Epithelial cell of esophagus (primary cell): Measurements from ENCODE around the gene RPN1.

Source experiments
- DNase-seq: peaks from one replicate; pipeline ENCODE4 v3.0.0; 2010; ENCODE audit warnings: low read depth
- H3K4me3 ChIP-seq: 2 replicates; pipeline ENCODE4 v1.5.1; 2011; ENCODE audit warnings: mild to moderate bottlenecking, low read length, control low read depth
- CTCF ChIP-seq: IDR thresholded peaks from 2 replicates; pipeline ENCODE4 v1.5.1; 2011; ENCODE audit warnings: low read depth, mild to moderate bottlenecking, low read length, control low read depth, inconsistent platforms; ENCODE audit not compliant: insufficient read depth; ENCODE audit errors: missing control alignments

The RPN1 gene

GRCh38 chr3:128648402-128648801 lies 2.2 kb downstream of the RPN1 start:
- peak overlapping the region; percentile 91 for H3K4me3 ChIP-seq
- no peak for TF ChIP-seq CTCF
- no peak for DNase-seq

GRCh38 chr3:128647307-128647706 lies 3.3 kb downstream of the RPN1 start:
- no peak for TF ChIP-seq CTCF
- H3K4me3 ChIP-seq, result no peak overlapping the region
- no peak for DNase-seq

GRCh38 chr3:128634075-128634611 lies 16.5 kb downstream of the RPN1 start:
- no peak overlapping the region for H3K4me3 ChIP-seq
- DNase-seq, result no peak
- no peak for TF ChIP-seq CTCF

GRCh38 chr3:128632301-128632700 lies 18.3 kb downstream of the RPN1 start:
- TF ChIP-seq CTCF, result no peak
- no peak for DNase-seq
- H3K4me3 ChIP-seq, result no peak overlapping the region

- no peak for TF ChIP-seq CTCF
- no peak overlapping the region for H3K4me3 ChIP-seq
- DNase-seq, result no peak
Measured at GRCh38 chr3:128629936-128630335, 20.7 kb downstream of the RPN1 start.

- TF ChIP-seq CTCF, result no peak
- no peak overlapping the region for H3K4me3 ChIP-seq
- no peak for DNase-seq
Measured at GRCh38 chr3:128625409-128625945, 25.1 kb downstream of the RPN1 start.

GRCh38 chr3:128624526-128625138 lies 26.0 kb downstream of the RPN1 start:
- no peak for TF ChIP-seq CTCF
- DNase-seq, result no peak
- H3K4me3 ChIP-seq, result no peak overlapping the region
